DOHH2 (cell line): ENCODE data around the gene IRX6.

Experiments
- CTCF ChIP-seq: fragments of 200-600 bp; sonication (generic); IDR thresholded peaks from one replicate; pipeline ENCODE4 v1.5.1; 2014; ENCODE audit warnings: antibody characterized with exemption, mild to moderate bottlenecking, low read depth, low read length; ENCODE audit not compliant: poor library complexity, severe bottlenecking
- EZH2phosphoT487 ChIP-seq: fragments of 200-600 bp; sonication (generic); IDR thresholded peaks from 2 replicates; pipeline ENCODE4 v1.6.1; 2017; ENCODE audit warnings: borderline replicate concordance, mild to moderate bottlenecking, antibody characterized with exemption, low read length, moderate library complexity, mixed read lengths

GRCh38 chr16:55274391-55274790 lies 49.6 kb upstream of the IRX6 start:
- TF ChIP-seq CTCF (no peak), EZH2phosphoT487 (no peak)
